Measurements from ENCODE around the gene KIF2A.

The KIF2A gene

GRCh38 chr5:62395210-62395950 lies 89.4 kb downstream of the KIF2A start:
- no peak for DNase-seq

- DNase-seq, result peak; percentile 87
Observed at GRCh38 chr5:62403411-62404250, 97.6 kb downstream of the KIF2A start, which contains the start of gene DIMT1. DIMT1 (minus strand) TSS chr5:62403905; CDS start chr5:62403772, 133 bp downstream.

GRCh38 chr5:62412549-62413329 lies 106.7 kb downstream of the KIF2A start, which contains the start of gene IPO11:
IPO11 (plus strand) TSS chr5:62412763; CDS start chr5:62437280, 24,517 bp downstream.
- DNase-seq, result peak; percentile 91

GRCh38 chr5:62413711-62414110 lies 107.7 kb downstream of the KIF2A start:
- no peak for DNase-seq

- no peak for DNase-seq
Observed at GRCh38 chr5:62418462-62419076, 112.6 kb downstream of the KIF2A start.

DNA sequence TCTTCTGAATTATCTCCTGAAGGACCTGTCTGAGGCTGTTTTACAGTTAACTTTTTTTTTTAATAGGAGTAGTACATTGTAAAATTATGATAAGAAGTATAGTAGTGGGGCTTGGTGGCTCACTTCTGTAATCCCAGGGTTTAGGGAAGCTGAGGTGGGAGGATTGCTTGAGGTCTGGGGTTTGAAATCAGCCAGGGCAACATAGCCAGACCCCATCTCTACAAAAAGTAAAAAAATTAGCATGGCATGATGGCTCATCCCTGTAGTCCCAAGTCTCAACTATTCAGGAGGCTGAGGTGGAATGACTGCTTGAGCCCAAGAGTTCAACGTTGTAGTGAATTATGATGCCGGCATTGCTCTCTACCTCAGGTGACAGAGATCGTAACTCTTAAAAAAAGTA lies 113.6 kb downstream of the KIF2A start:
- no peak for DNase-seq

DNA sequence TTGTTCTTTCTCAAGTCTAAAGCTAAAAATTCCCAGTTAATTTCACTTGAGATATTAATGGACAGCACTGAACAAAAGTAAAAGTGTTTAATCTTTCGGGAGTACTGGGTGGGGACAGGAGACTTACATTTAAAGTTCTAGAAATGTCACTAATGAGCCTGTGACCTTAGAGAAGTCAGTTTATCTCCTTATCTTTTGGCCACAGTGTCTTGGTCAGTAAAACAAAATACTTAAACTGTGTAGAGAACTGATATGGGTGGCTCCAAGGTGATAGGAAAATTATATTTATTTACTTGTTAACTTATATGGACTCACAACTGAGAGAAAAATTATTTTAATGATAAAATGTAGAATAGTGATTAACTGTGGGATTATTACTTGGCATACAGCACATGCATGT lies 115.4 kb downstream of the KIF2A start:
- no peak for DNase-seq

- no peak for DNase-seq
Observed at GRCh38 chr5:62424763-62425162, 118.8 kb downstream of the KIF2A start.

GRCh38 chr5:62431735-62432620 lies 126.0 kb downstream of the KIF2A start:
- no peak for DNase-seq

- no peak for DNase-seq
Observed at GRCh38 chr5:62432621-62433064, 126.6 kb downstream of the KIF2A start.

All from GOT3 (cell line).